SK-N-SH treated with all-trans-retinoic acid at 6 μM for 48 hours (cell line): Measurements from ENCODE around the gene PRKAG2.

Experiments used
- ATAC-seq: fragments of 200-7000 bp; cut with Tn5 transposase; 3 replicates; pipeline ENCODE4 v1.9.1; 2020; ENCODE audit warnings: mild to moderate bottlenecking, moderate library complexity
- CSDC2 ChIP-seq: fragments of 250-450 bp; sonication (Bioruptor Pico); IDR thresholded peaks from 2 replicates; pipeline ENCODE4 v1.5.0; 2020; ENCODE audit warnings: mild to moderate bottlenecking, moderate library complexity
- ISL1 ChIP-seq: fragments of 250-450 bp; sonication (Bioruptor Pico); IDR thresholded peaks from 2 replicates; pipeline ENCODE4 v2.1.2; 2022; ENCODE audit warnings: mild to moderate bottlenecking, moderate library complexity
- RARB ChIP-seq: fragments of 250-450 bp; sonication (Bioruptor Pico); IDR thresholded peaks from 2 replicates; pipeline ENCODE4 v1.8.0; 2021; ENCODE audit warnings: mild to moderate bottlenecking, moderate library complexity
- SNAI2 ChIP-seq: fragments of 250-450 bp; sonication (Bioruptor Pico); IDR thresholded peaks from 2 replicates; pipeline ENCODE4 v1.5.0; 2020; ENCODE audit warnings: mild to moderate bottlenecking, moderate library complexity
- TCF4 ChIP-seq: fragments of 250-450 bp; sonication (Bioruptor Pico); IDR thresholded peaks from 2 replicates; pipeline ENCODE4 v1.8.0; 2021; ENCODE audit warnings: mild to moderate bottlenecking, moderate library complexity, borderline replicate concordance
- TOX ChIP-seq: fragments of 250-450 bp; sonication (Bioruptor Pico); IDR thresholded peaks from 2 replicates; pipeline ENCODE4 v1.8.0; 2021; ENCODE audit warnings: mild to moderate bottlenecking, moderate library complexity, borderline replicate concordance
- ZFP30 ChIP-seq: fragments of 450-650 bp; formaldehyde crosslinking; IDR thresholded peaks from 2 replicates; pipeline ENCODE4 v1.5.0; 2022; ENCODE audit warnings: mild to moderate bottlenecking, moderate library complexity
- TF ChIP-seq, protein P1 (sequence below): fragments of 250-450 bp; sonication (Bioruptor Pico); IDR thresholded peaks from 2 replicates; pipeline ENCODE4 v1.5.1; 2021; ENCODE audit warnings: mild to moderate bottlenecking, moderate library complexity
- TF ChIP-seq, protein P2 (sequence below): fragments of 250-450 bp; sonication (Bioruptor Pico); IDR thresholded peaks from 2 replicates; pipeline ENCODE4 v1.5.0; 2020; ENCODE audit warnings: mild to moderate bottlenecking, moderate library complexity
- TF ChIP-seq, protein P3 (sequence below): fragments of 250-450 bp; sonication (Bioruptor Pico); IDR thresholded peaks from 2 replicates; pipeline ENCODE4 v1.5.1; 2020; ENCODE audit warnings: low read depth, mild to moderate bottlenecking, moderate library complexity
- TF ChIP-seq, protein P4 (sequence below): fragments of 250-450 bp; sonication (Bioruptor Pico); IDR thresholded peaks from 2 replicates; pipeline ENCODE4 v1.8.0; 2021; ENCODE audit warnings: low read depth, mild to moderate bottlenecking, moderate library complexity, borderline replicate concordance

Gene PRKAG2

DNA sequence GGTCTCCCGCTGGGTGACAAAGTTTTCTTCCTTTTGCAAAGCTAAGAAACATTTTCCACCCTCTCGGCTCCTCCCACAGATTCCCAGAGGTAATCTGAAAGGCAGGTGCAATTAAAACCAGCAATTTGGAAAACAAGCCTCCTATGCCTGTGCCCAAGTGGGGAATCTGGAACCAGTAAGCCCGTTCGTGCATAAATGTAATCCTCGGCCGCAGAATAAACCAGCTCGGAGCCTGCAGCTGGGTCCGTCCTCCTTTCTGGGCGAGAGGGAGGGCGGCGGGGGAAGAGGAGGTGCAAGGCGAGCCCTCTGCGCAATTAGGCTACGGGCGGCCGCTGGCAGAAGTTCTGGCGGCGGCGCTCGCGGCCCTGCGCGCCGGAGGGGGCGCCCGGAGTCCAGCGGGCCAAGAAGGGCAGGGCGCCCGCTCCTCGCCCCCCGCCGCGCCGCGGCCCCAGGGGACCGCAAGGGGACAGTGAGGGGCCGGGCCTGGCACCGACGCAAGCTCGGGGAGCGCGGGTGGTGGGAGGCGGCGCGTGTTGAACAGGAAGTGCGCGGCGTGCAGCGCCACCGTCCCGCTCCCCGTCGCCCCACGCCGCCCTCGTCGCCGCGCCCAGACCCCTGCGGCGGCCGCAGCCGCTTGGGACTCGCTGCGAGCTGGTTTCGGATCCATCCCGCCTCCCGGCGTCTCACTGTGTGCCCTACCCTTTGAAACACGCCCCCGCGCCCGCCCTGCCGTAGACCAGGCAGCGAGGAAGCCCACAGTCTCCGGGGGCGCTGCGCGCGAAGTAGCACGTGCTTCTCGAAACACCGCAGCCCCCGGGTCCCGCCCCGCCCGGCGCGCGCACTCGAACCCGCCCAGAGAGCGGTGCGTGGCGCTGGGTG is at the start of gene PRKAG2:
Gene PRKAG2, minus strand, starts transcription at position 217 of the 879 bp plus-strand sequence. CDS start 495 bp downstream, outside the sequence.
- peak; percentile 26 for ATAC-seq
- TF ChIP-seq, protein P1, sequence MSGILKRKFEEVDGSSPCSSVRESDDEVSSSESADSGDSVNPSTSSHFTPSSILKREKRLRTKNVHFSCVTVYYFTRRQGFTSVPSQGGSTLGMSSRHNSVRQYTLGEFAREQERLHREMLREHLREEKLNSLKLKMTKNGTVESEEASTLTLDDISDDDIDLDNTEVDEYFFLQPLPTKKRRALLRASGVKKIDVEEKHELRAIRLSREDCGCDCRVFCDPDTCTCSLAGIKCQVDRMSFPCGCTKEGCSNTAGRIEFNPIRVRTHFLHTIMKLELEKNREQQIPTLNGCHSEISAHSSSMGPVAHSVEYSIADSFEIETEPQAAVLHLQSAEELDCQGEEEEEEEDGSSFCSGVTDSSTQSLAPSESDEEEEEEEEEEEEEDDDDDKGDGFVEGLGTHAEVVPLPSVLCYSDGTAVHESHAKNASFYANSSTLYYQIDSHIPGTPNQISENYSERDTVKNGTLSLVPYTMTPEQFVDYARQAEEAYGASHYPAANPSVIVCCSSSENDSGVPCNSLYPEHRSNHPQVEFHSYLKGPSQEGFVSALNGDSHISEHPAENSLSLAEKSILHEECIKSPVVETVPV (CRISPR knock-in tag) = no peak
- no peak for TF ChIP-seq TOX (CRISPR knock-in tag)
- TF ChIP-seq, protein P2, sequence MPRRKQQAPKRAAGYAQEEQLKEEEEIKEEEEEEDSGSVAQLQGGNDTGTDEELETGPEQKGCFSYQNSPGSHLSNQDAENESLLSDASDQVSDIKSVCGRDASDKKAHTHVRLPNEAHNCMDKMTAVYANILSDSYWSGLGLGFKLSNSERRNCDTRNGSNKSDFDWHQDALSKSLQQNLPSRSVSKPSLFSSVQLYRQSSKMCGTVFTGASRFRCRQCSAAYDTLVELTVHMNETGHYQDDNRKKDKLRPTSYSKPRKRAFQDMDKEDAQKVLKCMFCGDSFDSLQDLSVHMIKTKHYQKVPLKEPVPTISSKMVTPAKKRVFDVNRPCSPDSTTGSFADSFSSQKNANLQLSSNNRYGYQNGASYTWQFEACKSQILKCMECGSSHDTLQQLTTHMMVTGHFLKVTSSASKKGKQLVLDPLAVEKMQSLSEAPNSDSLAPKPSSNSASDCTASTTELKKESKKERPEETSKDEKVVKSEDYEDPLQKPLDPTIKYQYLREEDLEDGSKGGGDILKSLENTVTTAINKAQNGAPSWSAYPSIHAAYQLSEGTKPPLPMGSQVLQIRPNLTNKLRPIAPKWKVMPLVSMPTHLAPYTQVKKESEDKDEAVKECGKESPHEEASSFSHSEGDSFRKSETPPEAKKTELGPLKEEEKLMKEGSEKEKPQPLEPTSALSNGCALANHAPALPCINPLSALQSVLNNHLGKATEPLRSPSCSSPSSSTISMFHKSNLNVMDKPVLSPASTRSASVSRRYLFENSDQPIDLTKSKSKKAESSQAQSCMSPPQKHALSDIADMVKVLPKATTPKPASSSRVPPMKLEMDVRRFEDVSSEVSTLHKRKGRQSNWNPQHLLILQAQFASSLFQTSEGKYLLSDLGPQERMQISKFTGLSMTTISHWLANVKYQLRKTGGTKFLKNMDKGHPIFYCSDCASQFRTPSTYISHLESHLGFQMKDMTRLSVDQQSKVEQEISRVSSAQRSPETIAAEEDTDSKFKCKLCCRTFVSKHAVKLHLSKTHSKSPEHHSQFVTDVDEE (CRISPR knock-in tag) = 0 out of 2 replicates have a peak, but pooled peaks have one; percentile 21

DNA sequence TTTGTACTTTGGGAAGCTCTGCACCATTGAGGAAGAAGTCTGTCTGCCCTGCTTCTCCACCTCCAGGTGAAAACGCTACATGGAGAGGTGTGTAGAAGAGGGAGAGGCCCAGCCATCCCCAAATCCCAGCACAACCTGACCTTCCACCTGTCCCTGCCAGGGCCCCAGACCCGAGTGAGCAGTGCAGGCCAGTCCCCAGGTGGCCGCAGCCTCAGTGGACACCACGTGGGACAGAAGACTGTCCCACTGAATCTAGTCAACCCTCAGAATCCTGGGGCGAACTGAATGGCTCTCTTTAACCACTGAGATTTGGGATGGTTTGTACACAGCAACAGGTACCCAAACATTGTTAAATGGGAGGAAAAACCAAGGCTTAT is 49.4 kb upstream of the PRKAG2 start:
- no peak for TF ChIP-seq TCF4

DNA sequence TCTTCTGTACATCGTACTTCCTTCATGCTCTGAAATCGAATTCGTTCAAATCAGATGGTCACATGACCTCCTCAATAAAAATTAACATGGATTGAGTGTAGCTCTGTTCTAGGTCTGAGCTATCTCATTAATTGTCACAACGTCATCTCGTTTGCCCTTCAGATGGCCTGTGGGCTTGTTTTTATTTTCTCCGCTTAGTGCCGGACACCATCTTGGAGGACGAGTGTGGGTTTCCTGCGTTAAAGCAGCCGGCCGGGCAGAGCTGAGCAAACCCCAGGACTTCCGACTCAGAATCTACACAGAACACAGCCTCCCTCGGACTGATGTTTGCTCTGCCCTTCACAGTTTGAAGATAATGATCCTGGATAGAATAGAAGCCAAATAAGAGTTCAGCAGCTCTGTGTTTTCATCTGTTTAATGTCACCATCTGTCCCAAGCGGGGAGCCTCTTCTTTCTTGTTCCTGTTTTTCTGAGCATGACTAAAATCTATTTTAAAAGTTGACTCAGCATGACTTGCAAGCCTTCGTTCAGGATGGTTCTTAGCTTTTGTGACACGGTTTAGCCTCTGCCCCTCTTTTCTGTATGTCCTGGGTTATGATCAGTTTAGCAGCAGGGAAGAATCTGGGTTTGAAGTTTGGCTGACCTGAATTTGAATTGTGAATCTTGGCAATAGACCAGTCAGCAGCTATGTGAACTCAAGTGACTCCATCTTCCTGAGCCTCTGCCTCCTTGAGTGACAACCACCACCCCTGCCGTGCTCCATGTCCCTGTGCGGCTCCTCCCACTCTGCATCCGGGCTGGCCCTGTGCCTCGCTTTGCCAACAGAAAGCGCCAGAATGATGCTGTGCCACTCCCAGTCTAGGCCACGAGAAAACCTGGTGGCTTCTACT is 48.8 kb upstream of the PRKAG2 start:
- no peak for TF ChIP-seq ZFP30 (CRISPR knock-in tag)
- TF ChIP-seq, protein P2 (CRISPR knock-in tag) = peak; percentile 6; the same call in 1 of the 2 replicates
- TF ChIP-seq SNAI2 = peak; percentile 68
- ATAC-seq = peak; percentile 22; the same call in 2 of the 3 replicates

More for the DNA sequence above, 49.4 kb upstream of the PRKAG2 start:
- no peak for ATAC-seq

DNA sequence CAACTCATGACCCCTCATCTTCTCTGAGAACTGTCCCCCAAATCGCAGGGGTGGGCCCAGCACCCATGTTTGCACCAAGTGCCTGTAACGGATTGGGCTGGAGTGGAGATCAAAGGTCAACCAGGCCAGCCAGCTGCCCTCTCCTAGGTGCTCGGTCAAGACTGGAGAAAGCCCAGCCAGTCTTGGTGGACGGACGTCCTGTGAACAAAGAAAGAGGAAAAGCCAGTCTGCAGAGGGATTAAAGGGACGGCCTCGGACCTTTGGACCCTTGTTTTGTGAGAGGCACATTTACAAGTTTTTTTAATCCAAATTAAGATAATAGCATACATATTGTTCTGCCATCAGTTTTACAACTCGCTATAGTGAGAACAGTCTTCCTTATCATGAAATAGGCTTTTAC is 47.6 kb upstream of the PRKAG2 start:
- TF ChIP-seq, protein P3, sequence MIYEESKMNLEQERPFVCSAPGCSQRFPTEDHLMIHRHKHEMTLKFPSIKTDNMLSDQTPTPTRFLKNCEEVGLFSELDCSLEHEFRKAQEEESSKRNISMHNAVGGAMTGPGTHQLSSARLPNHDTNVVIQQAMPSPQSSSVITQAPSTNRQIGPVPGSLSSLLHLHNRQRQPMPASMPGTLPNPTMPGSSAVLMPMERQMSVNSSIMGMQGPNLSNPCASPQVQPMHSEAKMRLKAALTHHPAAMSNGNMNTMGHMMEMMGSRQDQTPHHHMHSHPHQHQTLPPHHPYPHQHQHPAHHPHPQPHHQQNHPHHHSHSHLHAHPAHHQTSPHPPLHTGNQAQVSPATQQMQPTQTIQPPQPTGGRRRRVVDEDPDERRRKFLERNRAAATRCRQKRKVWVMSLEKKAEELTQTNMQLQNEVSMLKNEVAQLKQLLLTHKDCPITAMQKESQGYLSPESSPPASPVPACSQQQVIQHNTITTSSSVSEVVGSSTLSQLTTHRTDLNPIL (CRISPR knock-in tag) = no peak
- TF ChIP-seq RARB (CRISPR knock-in tag) (no peak), SNAI2 (no peak), CSDC2 (CRISPR knock-in tag) (no peak), ISL1 (no peak), TCF4 (no peak)
- TF ChIP-seq, protein P2 (CRISPR knock-in tag) = no peak
- TF ChIP-seq, protein P4, sequence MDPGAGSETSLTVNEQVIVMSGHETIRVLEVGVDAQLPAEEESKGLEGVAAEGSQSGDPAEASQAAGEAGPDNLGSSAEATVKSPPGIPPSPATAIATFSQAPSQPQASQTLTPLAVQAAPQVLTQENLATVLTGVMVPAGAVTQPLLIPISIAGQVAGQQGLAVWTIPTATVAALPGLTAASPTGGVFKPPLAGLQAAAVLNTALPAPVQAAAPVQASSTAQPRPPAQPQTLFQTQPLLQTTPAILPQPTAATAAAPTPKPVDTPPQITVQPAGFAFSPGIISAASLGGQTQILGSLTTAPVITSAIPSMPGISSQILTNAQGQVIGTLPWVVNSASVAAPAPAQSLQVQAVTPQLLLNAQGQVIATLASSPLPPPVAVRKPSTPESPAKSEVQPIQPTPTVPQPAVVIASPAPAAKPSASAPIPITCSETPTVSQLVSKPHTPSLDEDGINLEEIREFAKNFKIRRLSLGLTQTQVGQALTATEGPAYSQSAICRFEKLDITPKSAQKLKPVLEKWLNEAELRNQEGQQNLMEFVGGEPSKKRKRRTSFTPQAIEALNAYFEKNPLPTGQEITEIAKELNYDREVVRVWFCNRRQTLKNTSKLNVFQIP (CRISPR knock-in tag) = no peak
- no peak for ATAC-seq
